PFSK-1 (cell line): ENCODE results near the gene AMMECR1.

ENCODE experiments used
- POLR2AphosphoS5 ChIP-seq: IDR thresholded peaks from 2 replicates; pipeline ENCODE4 v1.6.1; 2012; ENCODE audit warnings: low read depth, mild to moderate bottlenecking, control low read depth, low read length, moderate library complexity
- SIN3A ChIP-seq: IDR thresholded peaks from 2 replicates; pipeline ENCODE4 v1.6.1; 2012; ENCODE audit warnings: mild to moderate bottlenecking, low read length, moderate library complexity, borderline replicate concordance; ENCODE audit not compliant: insufficient read depth
- TAF1 ChIP-seq: IDR thresholded peaks from 2 replicates; pipeline ENCODE4 v1.6.1; 2012; ENCODE audit warnings: low read length, control low read depth, borderline replicate concordance; ENCODE audit not compliant: insufficient read depth
- TF ChIP-seq, protein P1 (sequence below), 2 experiments: IDR thresholded peaks; 2 replicates each; pipeline versions ENCODE4 v1.6.1 to v1.8.0; 2011 to 2012; ENCODE audit warnings: low read depth in 2 of 2, low read length in 2 of 2, control low read depth in 1 of 2, inconsistent platforms in 1 of 2, mild to moderate bottlenecking in 1 of 2, moderate library complexity in 1 of 2; ENCODE audit not compliant: insufficient read depth in 1 of 2

GRCh38 chrX:110252711-110253110, 65.2 kb downstream of the AMMECR1 start:
- TF ChIP-seq POLR2AphosphoS5, result no peak
- TF ChIP-seq, protein P1, sequence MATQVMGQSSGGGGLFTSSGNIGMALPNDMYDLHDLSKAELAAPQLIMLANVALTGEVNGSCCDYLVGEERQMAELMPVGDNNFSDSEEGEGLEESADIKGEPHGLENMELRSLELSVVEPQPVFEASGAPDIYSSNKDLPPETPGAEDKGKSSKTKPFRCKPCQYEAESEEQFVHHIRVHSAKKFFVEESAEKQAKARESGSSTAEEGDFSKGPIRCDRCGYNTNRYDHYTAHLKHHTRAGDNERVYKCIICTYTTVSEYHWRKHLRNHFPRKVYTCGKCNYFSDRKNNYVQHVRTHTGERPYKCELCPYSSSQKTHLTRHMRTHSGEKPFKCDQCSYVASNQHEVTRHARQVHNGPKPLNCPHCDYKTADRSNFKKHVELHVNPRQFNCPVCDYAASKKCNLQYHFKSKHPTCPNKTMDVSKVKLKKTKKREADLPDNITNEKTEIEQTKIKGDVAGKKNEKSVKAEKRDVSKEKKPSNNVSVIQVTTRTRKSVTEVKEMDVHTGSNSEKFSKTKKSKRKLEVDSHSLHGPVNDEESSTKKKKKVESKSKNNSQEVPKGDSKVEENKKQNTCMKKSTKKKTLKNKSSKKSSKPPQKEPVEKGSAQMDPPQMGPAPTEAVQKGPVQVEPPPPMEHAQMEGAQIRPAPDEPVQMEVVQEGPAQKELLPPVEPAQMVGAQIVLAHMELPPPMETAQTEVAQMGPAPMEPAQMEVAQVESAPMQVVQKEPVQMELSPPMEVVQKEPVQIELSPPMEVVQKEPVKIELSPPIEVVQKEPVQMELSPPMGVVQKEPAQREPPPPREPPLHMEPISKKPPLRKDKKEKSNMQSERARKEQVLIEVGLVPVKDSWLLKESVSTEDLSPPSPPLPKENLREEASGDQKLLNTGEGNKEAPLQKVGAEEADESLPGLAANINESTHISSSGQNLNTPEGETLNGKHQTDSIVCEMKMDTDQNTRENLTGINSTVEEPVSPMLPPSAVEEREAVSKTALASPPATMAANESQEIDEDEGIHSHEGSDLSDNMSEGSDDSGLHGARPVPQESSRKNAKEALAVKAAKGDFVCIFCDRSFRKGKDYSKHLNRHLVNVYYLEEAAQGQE (IDR thresholded peaks at IDR 0.05; ENCODE audit: insufficient read depth in 1 of 2, low read depth in 2 of 2, low read length in 2 of 2), result no peak
- no peak for TF ChIP-seq SIN3A
- TF ChIP-seq TAF1, result no peak
